GM19193 (cell line): ENCODE data around the gene PTPN23.

Experiments
- POLR2A ChIP-seq: IDR thresholded peaks from 4 replicates; pipeline ENCODE4 v1.6.1; 2011; ENCODE audit not compliant: insufficient read depth, insufficient read length; ENCODE audit errors: extremely low read depth

The PTPN23 gene

GRCh38 chr3:47409284-47409683, 28.5 kb downstream of the PTPN23 start:
- TF ChIP-seq POLR2A, result no peak

- TF ChIP-seq POLR2A, result no peak
Observed at GRCh38 chr3:47409688-47410416, 29.0 kb downstream of the PTPN23 start.

- TF ChIP-seq POLR2A, result no peak
Observed at GRCh38 chr3:47410417-47410720, 29.5 kb downstream of the PTPN23 start.

GRCh38 chr3:47410801-47411646, 30.2 kb downstream of the PTPN23 start:
- TF ChIP-seq POLR2A, result no peak

GRCh38 chr3:47411696-47412452, 31.1 kb downstream of the PTPN23 start:
- TF ChIP-seq POLR2A, result no peak

- TF ChIP-seq POLR2A, result no peak
Observed at GRCh38 chr3:47412453-47412756, 31.6 kb downstream of the PTPN23 start.

GRCh38 chr3:47412842-47413520, 32.2 kb downstream of the PTPN23 start:
- no peak for TF ChIP-seq POLR2A

- TF ChIP-seq POLR2A, result no peak
Observed at GRCh38 chr3:47413751-47414150, 32.9 kb downstream of the PTPN23 start.

GRCh38 chr3:47414161-47414564, 33.3 kb downstream of the PTPN23 start:
- TF ChIP-seq POLR2A, result no peak

- no peak for TF ChIP-seq POLR2A
Observed at GRCh38 chr3:47414666-47415587, 34.1 kb downstream of the PTPN23 start.

GRCh38 chr3:47416041-47416440, 35.2 kb downstream of the PTPN23 start:
- no peak for TF ChIP-seq POLR2A

GRCh38 chr3:47418167-47419082, 37.6 kb downstream of the PTPN23 start:
- no peak for TF ChIP-seq POLR2A
